NB4 (cell line): Measurements from ENCODE around the gene OLIG2.

ENCODE experiments used
- MYC ChIP-seq: IDR thresholded peaks from 2 replicates; pipeline ENCODE4 v1.6.1; 2011; ENCODE audit warnings: low read depth, low read length
- POLR2A ChIP-seq: IDR thresholded peaks from 2 replicates; pipeline ENCODE4 v1.6.1; 2011; ENCODE audit warnings: mild to moderate bottlenecking; ENCODE audit not compliant: insufficient read length; ENCODE audit errors: extremely low read depth
- TF ChIP-seq, protein P1 (sequence below): IDR thresholded peaks from one replicate; pipeline ENCODE4 v1.5.1; 2012; ENCODE audit warnings: low read depth, low read length
- TF ChIP-seq, protein P2 (sequence below): IDR thresholded peaks from 2 replicates; pipeline ENCODE4 v1.6.1; 2011; ENCODE audit warnings: low read depth, low read length

DNA sequence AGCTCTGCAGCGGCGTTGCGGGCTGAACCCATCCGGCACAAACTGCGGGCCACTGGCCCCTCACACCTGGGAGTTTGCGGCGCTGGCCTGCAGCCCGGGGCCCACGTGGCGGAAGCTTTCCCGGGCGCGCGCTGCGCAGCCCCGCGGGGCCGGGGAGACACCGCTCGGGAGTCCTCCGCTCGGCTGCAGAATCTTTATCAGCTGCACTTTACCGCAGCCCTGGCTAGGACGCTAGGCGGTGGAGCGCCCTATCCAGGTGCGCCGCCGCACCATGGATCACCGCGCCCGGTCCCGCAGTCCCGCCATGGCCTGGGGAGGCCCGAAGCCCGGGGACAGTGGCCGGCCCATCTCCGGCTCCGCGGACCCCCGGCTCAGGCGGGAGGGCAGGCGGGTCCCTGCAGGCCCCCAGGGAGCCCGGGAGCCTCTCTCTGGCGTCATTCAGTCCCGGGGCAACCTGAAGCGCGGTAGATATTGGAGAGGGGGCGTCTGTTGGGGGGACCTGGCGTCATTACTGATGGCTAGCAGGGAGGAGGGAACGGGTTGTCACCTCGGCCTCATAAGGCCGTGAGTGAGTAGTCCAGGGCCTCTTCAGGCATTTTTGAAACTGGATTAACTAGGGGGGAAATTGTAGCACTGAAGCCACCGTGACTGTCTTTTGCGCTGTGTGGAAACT is 5.7 kb upstream of the OLIG2 start:
- TF ChIP-seq, protein P1, sequence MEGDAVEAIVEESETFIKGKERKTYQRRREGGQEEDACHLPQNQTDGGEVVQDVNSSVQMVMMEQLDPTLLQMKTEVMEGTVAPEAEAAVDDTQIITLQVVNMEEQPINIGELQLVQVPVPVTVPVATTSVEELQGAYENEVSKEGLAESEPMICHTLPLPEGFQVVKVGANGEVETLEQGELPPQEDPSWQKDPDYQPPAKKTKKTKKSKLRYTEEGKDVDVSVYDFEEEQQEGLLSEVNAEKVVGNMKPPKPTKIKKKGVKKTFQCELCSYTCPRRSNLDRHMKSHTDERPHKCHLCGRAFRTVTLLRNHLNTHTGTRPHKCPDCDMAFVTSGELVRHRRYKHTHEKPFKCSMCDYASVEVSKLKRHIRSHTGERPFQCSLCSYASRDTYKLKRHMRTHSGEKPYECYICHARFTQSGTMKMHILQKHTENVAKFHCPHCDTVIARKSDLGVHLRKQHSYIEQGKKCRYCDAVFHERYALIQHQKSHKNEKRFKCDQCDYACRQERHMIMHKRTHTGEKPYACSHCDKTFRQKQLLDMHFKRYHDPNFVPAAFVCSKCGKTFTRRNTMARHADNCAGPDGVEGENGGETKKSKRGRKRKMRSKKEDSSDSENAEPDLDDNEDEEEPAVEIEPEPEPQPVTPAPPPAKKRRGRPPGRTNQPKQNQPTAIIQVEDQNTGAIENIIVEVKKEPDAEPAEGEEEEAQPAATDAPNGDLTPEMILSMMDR: no peak
- TF ChIP-seq POLR2A: no peak
- TF ChIP-seq MYC: no peak
- TF ChIP-seq, protein P2, sequence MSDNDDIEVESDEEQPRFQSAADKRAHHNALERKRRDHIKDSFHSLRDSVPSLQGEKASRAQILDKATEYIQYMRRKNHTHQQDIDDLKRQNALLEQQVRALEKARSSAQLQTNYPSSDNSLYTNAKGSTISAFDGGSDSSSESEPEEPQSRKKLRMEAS: no peak
